HepG2 (cell line): Measurements from ENCODE around the gene KCNQ5.

Experiments used
- EP300 ChIP-seq, 3 experiments: sonication (generic) in 1 of 3; formaldehyde crosslinking in 1 of 3; IDR thresholded peaks; 2 replicates each; pipeline versions ENCODE4 v1.5.1 to v1.6.1; 2011 to 2020; ENCODE audit warnings: low read depth in 2 of 3, low read length in 2 of 3, borderline replicate concordance in 1 of 3, improper control_type of control experiment in 1 of 3, mild to moderate bottlenecking in 1 of 3, missing genetic modification reagents in 1 of 3, moderate library complexity in 1 of 3
- IRF2 ChIP-seq: IDR thresholded peaks from 2 replicates; pipeline ENCODE4 v1.6.1; 2018; ENCODE audit warnings: missing genetic modification reagents, missing compliant biosample characterization
- JUN ChIP-seq: sonication (generic); formaldehyde crosslinking; IDR thresholded peaks from 2 replicates; pipeline ENCODE4 v1.4.0; 2020; ENCODE audit warnings: mild to moderate bottlenecking, missing genetic modification reagents
- ZNF205 ChIP-seq: IDR thresholded peaks from 2 replicates; pipeline ENCODE4 v1.6.1; 2018; ENCODE audit warnings: missing biosample characterization, missing genetic modification reagents
- TF ChIP-seq, protein P1 (sequence below): sonication (generic); formaldehyde crosslinking; IDR thresholded peaks from 2 replicates; pipeline ENCODE4 v1.4.0; 2020; ENCODE audit warnings: mild to moderate bottlenecking, missing genetic modification reagents

DNA sequence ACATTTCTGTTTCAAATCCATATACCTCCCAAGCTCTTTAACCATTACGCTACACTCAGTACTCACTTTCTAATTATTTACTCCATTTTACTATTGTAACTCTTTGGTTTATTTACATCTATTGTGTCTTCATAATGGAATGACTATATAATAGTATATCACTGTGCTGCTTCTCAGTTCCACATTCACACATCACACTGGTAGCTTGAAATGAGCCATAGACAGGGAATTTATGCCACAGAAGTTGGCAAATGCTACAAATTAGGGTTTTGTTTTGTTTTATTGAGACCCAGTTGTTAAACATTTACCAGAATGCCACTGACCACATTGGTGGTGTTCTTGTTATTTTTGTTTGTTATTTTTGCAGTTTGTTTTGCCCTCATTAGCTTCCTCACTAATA is 213.9 kb downstream of the KCNQ5 start:
- TF ChIP-seq EP300 (IDR thresholded peaks at IDR 0.05; ENCODE audit: low read depth in 2 of 2, low read length in 2 of 2) (no peak), EP300 (CRISPR knock-in tag; IDR thresholded peaks at IDR 0.05; ENCODE audit: borderline replicate concordance) (no peak), JUN (CRISPR knock-in tag) (no peak), ZNF205 (no peak), IRF2 (CRISPR knock-in tag) (no peak)
- TF ChIP-seq, protein P1, sequence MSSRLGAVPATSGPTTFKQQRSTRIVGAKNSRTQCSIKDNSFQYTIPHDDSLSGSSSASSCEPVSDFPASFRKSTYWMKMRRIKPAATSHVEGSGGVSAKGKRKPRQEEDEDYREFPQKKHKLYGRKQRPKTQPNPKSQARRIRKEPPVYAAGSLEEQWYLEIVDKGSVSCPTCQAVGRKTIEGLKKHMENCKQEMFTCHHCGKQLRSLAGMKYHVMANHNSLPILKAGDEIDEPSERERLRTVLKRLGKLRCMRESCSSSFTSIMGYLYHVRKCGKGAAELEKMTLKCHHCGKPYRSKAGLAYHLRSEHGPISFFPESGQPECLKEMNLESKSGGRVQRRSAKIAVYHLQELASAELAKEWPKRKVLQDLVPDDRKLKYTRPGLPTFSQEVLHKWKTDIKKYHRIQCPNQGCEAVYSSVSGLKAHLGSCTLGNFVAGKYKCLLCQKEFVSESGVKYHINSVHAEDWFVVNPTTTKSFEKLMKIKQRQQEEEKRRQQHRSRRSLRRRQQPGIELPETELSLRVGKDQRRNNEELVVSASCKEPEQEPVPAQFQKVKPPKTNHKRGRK, result no peak
